Stomach (tissue), 9 donors: ENCODE results near the gene KIR3DL1. TPM values are rescaled to one million over a fixed set of nuclear protein-coding genes. Genes with fewer than 3 reads are reported as not detected.
"Not testable (repeated sequence)": the region's sequence is repeated elsewhere in the genome, so short reads cannot be mapped to it uniquely, and the experiment has no call there.

Experiments
- DNase-seq, 2 donors: peaks; one replicate each; pipeline versions ENCODE4 v3.0.0 to v3.0.0-alpha.2; 2013 to 2019
- H3K27ac ChIP-seq, 5 donors: fragments of 200-600 bp in 4 of 5; sonication (generic) in 4 of 5; one replicate each; pipeline ENCODE4 v1.5.1; 2013 to 2019; ENCODE audit warnings: mild to moderate bottlenecking in 1 of 5, moderate library complexity in 1 of 5
- H3K27me3 ChIP-seq, 3 donors: fragments of 200-600 bp; sonication (generic); one replicate each; pipeline ENCODE4 v1.5.1; 2017 to 2019; ENCODE audit warnings: mixed run types in 1 of 3
- H3K36me3 ChIP-seq, 4 donors: fragments of 200-600 bp; sonication (generic); 1 replicate in 3 of 4; 2 replicates in 1 of 4; pipeline ENCODE4 v1.5.1; 2016 to 2019
- H3K4me1 ChIP-seq, 4 donors: fragments of 200-600 bp; sonication (generic); one replicate each; pipeline ENCODE4 v1.5.1; 2016 to 2019
- H3K4me3 ChIP-seq, 4 donors: fragments of 200-600 bp; sonication (generic) in 3 of 4; one replicate each; pipeline ENCODE4 v1.5.1; 2016 to 2019; ENCODE audit warnings: mild to moderate bottlenecking in 1 of 4
- H3K9me3 ChIP-seq, 4 donors: fragments of 200-600 bp; sonication (generic); one replicate each; pipeline ENCODE4 v1.5.1; 2016 to 2019
- EP300 ChIP-seq: sonication (generic); formaldehyde crosslinking; IDR thresholded peaks from one replicate; pipeline ENCODE4 v1.6.1; 2017; ENCODE audit warnings: antibody characterized with exemption
- POLR2A ChIP-seq, 4 donors: fragments of 450-650 bp; IDR thresholded peaks; one replicate each; pipeline ENCODE4 v1.6.1; 2016; ENCODE audit warnings: antibody characterized with exemption in 4 of 4, control low read depth in 2 of 4, mild to moderate bottlenecking in 1 of 4, moderate library complexity in 1 of 4
- POLR2AphosphoS5 ChIP-seq, 3 donors: sonication (generic); formaldehyde crosslinking; IDR thresholded peaks; one replicate each; pipeline ENCODE4 v1.6.1; 2016; ENCODE audit warnings: antibody characterized with exemption in 3 of 3
- WGBS, 5 donors: extraction: QIAGEN DNeasy Blood & Tissue Kit in 3 of 5; methylation state at CpG; one replicate each; pipeline versions ENCODE4 v1.1.5 to v1.1.7; 2013 to 2018; 5-methylcytosine and 5-hydroxymethylcytosine counted together
- intact Hi-C: fragments of 100-400 bp; cut with DNase I; formaldehyde crosslinking; loops from one replicate; pipeline ENCODE4 v1.15.1; 2023; ENCODE audit warnings: low total_unique reads
- polyA plus RNA-seq, 3 donors: library from polyadenylated mRNA; stranded (reverse); fragments of 200-250 nt; gene quantifications; one replicate each; pipeline ENCODE4 v1.2.3, GENCODE V29; 2013
- total RNA-seq, 5 donors: library from RNA; depleted of rRNA; stranded (reverse); fragments of >200 nt; gene quantifications; one replicate each; pipeline versions ENCODE4 v1.1.0 to v1.2.3, GENCODE V29; 2014 to 2016
- TF ChIP-seq, protein P1 (sequence below), 7 experiments: fragments of 450-650 bp in 4 of 7; fragments of 200-600 bp in 3 of 7; sonication (generic) in 3 of 7; IDR thresholded peaks; one replicate each; pipeline ENCODE4 v1.5.1; 2016 to 2019; ENCODE audit warnings: antibody characterized with exemption in 7 of 7, control low read depth in 2 of 7, mild to moderate bottlenecking in 1 of 7
- donor health status: healthy with polysubstance abuse.
- donor health status: Bipolar disorder and iron deficiency.
- donor health status: healthy.

KIR3DL1 gene
- total and polyA plus RNA-seq, 8 donors, result not detected

- H3K27me3 ChIP-seq, DNase-seq, H3K4me1 ChIP-seq, intact Hi-C loops, H3K4me3 ChIP-seq, H3K9me3 ChIP-seq, H3K36me3 ChIP-seq, H3K27ac ChIP-seq: not testable (repeated sequence)
- WGBS, 5 donors, result 80 to 86% (median 83%) methylated on average over 2 to 6 of the region's 6 CpGs
Measured at GRCh38 chr19:54788154-54788553, 28.1 kb upstream of the KIR3DL1 start.

DNA sequence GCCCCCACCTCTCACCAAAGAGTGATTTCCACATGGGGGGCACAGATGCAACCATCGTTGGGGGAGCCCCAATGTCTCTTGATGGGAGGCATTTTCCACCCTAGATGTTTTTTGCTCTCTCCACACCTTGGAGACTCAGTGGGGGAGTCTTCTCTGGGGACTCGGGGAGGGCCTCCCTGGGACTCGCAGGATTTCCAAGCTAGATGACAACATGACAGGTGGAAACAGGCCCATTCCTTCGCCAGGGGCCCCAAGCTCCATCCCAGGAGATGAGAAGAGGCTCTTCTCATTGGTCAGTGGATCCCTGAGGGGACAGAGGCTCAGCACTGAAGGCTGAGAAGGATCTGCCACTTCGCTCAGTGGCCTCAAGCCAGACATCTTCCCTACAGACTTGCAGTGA, 25.6 kb upstream of the KIR3DL1 start:
- no peaks in the 10 kb centered on the region for H3K36me3 ChIP-seq
- 61 to 76% (median 64%) methylated on average over 3 to 5 of the region's 5 CpGs for WGBS, 5 donors
- no peak overlapping the region for H3K27ac ChIP-seq
- H3K9me3 ChIP-seq, result no peaks in the 10 kb centered on the region
- H3K4me3 ChIP-seq, result no peak overlapping the region
- no peaks in the 10 kb centered on the region for H3K4me1 ChIP-seq
- intact Hi-C loops, result no loop called here
- TF ChIP-seq, protein P1, sequence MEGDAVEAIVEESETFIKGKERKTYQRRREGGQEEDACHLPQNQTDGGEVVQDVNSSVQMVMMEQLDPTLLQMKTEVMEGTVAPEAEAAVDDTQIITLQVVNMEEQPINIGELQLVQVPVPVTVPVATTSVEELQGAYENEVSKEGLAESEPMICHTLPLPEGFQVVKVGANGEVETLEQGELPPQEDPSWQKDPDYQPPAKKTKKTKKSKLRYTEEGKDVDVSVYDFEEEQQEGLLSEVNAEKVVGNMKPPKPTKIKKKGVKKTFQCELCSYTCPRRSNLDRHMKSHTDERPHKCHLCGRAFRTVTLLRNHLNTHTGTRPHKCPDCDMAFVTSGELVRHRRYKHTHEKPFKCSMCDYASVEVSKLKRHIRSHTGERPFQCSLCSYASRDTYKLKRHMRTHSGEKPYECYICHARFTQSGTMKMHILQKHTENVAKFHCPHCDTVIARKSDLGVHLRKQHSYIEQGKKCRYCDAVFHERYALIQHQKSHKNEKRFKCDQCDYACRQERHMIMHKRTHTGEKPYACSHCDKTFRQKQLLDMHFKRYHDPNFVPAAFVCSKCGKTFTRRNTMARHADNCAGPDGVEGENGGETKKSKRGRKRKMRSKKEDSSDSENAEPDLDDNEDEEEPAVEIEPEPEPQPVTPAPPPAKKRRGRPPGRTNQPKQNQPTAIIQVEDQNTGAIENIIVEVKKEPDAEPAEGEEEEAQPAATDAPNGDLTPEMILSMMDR (IDR thresholded peaks at IDR 0.05), result no peak
- DNase-seq, result no peak
- H3K27me3 ChIP-seq, result peaks cover 0 to 8% (median 0%) of the 10 kb centered on the region in 3 donors

DNA sequence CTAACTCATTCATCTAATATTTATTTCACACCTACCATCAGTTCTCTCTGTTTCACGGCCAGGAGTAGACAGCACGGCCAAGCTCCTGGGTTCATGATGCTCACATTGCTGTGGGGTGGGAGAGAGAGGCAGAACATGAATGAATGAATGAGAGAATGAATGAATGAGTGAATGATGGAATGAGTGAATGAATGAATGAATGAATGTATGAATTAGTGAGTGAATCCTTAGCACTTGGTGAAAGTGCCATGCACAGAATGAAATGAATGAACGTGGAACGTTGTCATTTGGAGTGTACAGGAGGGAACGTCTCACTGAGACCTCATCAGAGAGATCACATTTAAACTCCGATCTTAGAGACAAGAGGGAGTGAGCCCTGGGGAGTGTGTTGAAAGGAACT, 24.8 kb upstream of the KIR3DL1 start:
- WGBS, 5 donors, result 70 to 83% (median 78%) methylated on average over 6 of the region's 6 CpGs
- no peaks in the 10 kb centered on the region for H3K4me1 ChIP-seq
- no peaks in the 10 kb centered on the region for H3K9me3 ChIP-seq
- TF ChIP-seq, protein P1 (IDR thresholded peaks at IDR 0.05), result no peak
- TF ChIP-seq POLR2AphosphoS5 (IDR thresholded peaks at IDR 0.05) (no peak), POLR2A (IDR thresholded peaks at IDR 0.05) (no peak), EP300 (no peak)
- no peak overlapping the region for H3K4me3 ChIP-seq
- peaks cover 0 to 10% (median 0%) of the 10 kb centered on the region in 3 donors for H3K27me3 ChIP-seq
- DNase-seq, result no peak
- intact Hi-C loops, result no loop called here
- H3K36me3 ChIP-seq, result no peaks in the 10 kb centered on the region
- no peak overlapping the region for H3K27ac ChIP-seq

DNA sequence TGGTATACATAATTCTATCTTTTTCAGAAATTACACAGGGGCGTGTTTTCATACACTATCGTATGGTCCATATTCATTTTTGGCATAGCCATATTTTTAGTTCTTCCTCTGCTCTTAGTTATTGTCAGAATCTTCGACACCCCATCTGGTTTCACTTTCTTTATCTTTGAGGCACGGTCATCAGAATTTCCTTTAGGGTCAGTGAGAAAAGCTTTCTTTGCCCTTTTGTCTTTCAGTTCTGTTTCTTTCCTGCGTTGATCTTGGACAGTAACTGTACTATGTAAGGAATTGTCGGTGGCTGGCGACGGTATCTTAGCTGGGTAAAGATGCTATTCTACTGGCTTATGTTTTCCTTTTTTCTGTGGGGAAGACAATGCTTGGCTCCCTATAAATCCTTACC, 23.5 kb upstream of the KIR3DL1 start:
- Histone ChIP-seq H3K4me3 (peak overlapping the region in 2 of 4 donors; percentile 12 to 22), H3K27ac (peak overlapping the region in 2 of 5 donors; percentile 22 to 34), H3K27me3 (peaks cover 0 to 10% (median 0%) of the 10 kb centered on the region in 3 donors), H3K4me1 (no peaks in the 10 kb centered on the region), H3K36me3 (no peaks in the 10 kb centered on the region), H3K9me3 (no peaks in the 10 kb centered on the region)
- DNase-seq, result no peak
- 54 to 61% (median 59%) methylated on average over 8 of the region's 8 CpGs for WGBS, 5 donors
- no peak for TF ChIP-seq POLR2A (IDR thresholded peaks at IDR 0.05)
- TF ChIP-seq POLR2AphosphoS5 (IDR thresholded peaks at IDR 0.05), result no peak
- no peak for TF ChIP-seq EP300
- TF ChIP-seq, protein P1 (IDR thresholded peaks at IDR 0.05), result no peak
- intact Hi-C loops, result no loop called here

GRCh38 chr19:54795758-54796157, 20.5 kb upstream of the KIR3DL1 start:
- Histone ChIP-seq H3K27me3 (peaks cover 0 to 11% (median 0%) of the 10 kb centered on the region in 3 donors), H3K4me1 (no peaks in the 10 kb centered on the region), H3K9me3 (no peaks in the 10 kb centered on the region), H3K4me3 (no peak overlapping the region), H3K27ac (no peak overlapping the region), H3K36me3 (no peaks in the 10 kb centered on the region)
- intact Hi-C loops, result no loop called here
- DNase-seq, result no peak
- WGBS, 5 donors, result 37 to 57% (median 52%) methylated on average over 1 of the region's 1 CpG
- TF ChIP-seq, protein P1 (IDR thresholded peaks at IDR 0.05), result no peak
- TF ChIP-seq EP300 (no peak), POLR2A (IDR thresholded peaks at IDR 0.05) (no peak), POLR2AphosphoS5 (IDR thresholded peaks at IDR 0.05) (no peak)
